Measurements from ENCODE around the gene GPR176.

GPR176 gene

DNA sequence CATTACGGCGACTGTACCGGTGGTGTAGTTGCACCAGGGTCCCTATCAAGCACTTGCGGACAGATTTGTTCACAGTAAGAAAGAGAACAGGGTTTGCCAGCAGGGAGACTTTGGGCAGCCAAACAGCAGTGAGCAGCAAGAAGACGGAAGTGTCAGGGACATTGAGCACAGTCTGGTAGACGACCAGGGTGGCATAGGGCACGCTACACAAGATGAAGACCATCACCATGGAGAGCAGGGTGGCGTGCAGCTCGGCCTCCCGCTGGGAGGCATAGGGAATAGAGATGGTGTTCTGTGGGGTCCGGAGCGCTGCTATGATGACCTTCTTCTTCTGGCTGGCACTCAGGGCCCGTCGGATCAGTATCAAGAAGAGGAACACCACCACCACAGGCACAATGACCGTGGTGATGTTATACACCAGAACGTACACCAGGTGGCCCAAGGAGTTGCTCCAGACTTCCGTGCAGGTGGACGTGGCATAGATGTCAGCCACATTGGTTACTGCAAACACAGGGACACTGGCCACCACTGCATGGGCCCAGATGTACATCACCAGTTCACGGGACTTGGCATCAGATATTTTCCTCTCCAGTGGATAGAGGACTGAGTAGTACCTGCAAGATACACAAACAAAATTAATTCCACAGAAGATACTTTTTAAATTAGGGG, 118.3 kb downstream of the GPR176 start:
- no peak for ATAC-seq

GRCh38 chr15:39799552-39800011, 120.5 kb downstream of the GPR176 start:
- no peak for ATAC-seq

GRCh38 chr15:39798382-39798781, 121.7 kb downstream of the GPR176 start:
- ATAC-seq, result no peak

- no peak for ATAC-seq
Measured at GRCh38 chr15:39797407-39797806, 122.7 kb downstream of the GPR176 start.

- no peak for ATAC-seq
Measured at GRCh38 chr15:39796601-39797000, 123.5 kb downstream of the GPR176 start.

DNA sequence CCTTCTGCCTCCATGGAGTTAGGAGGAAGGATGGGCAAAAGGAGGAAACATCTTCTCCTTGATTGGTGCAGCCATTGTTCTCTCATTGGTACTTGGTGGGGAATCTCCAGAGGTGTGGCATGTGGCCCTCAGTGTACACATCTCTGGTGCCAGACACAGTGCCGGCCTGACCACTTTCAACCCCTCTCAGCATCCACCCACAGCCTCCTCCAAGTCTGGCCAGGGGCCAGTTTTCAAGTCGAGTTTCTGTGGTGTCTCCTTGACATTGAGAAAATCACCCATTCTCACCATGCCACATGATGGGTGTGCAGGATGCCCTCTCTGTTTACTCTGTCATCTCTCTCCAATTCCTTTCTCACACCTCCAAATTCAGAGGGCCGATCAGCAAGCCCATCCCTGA, 124.6 kb downstream of the GPR176 start:
- ATAC-seq, result no peak

- no peak for ATAC-seq
Measured at GRCh38 chr15:39794954-39795353, 125.1 kb downstream of the GPR176 start.

GRCh38 chr15:39793923-39794322, 126.1 kb downstream of the GPR176 start:
- ATAC-seq, result no peak

DNA sequence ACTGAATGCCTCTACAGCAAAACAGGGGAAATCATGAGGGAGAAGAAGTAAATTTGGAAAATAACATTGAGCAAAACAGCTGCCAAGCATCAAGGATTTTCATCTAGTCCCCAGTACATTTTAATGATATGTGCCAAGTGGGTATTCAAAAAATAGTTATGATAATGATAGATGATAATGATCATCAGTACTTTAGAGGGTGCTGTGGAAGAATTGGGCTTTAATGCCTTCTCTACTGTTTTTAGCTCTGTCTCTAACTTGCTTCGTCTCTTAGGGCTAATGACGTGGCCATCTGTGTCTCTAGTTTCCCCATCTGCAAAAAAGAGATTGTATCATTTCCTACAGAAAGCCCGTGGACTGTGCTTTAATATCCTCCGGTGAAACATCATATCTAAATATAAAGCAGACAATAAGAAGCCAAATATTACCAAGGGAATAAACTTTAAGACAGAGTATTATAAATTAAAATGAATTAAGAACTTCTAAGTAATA, 127.2 kb downstream of the GPR176 start:
- no peak for ATAC-seq

GRCh38 chr15:39792025-39792843, 127.8 kb downstream of the GPR176 start:
- ATAC-seq, result no peak

- ATAC-seq, result no peak
Measured at GRCh38 chr15:39789736-39790135, 130.3 kb downstream of the GPR176 start.

- no peak for ATAC-seq
Measured at GRCh38 chr15:39788800-39789565, 131.1 kb downstream of the GPR176 start.

DNA sequence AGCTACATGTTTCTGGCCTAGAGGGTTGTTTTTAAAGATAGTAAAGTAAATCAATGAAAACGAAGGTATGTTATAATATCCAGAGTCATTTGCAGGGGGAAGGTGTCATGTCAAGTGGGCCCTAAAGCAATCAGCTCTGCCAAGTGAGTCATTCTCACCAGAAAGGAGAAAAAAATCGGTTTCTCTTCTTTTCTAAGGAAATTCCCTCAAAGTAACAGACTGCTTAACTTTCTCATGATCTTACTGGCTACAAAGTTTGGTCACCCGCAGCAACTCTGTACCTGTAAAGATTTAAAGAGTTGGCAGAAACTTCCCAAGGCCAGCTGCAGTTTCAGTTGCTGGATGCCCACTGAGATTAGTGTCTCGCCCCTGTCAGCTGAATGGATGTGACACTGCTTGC, 132.0 kb downstream of the GPR176 start:
- ATAC-seq, result peak; percentile 75 to 80

GRCh38 chr15:39787479-39787878, 132.6 kb downstream of the GPR176 start:
- ATAC-seq, result no peak

GRCh38 chr15:39786447-39787056, 133.5 kb downstream of the GPR176 start:
- no peak for ATAC-seq

GRCh38 chr15:39785841-39786240, 134.2 kb downstream of the GPR176 start:
- ATAC-seq, result no peak

DNA sequence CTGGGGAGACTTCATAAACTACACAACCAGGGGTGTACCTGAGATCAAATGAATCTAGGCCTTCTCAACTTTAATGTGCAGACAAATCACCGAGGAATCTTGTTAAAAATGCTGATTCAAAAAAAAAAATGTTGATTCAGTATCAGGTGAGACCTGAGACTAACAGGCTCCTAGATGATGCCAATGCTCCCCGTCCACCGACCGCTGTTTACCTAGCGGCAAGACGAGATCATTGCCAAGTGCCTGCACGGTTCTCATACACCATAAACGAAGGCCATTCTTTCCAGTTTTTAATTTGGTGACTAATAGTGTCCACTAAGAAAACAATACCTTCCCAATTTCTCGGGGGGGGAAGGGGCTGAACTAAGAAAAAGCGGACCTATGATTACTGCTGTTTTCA, 134.9 kb downstream of the GPR176 start:
- ATAC-seq, result no peak

- ATAC-seq, result no peak
Measured at GRCh38 chr15:39784638-39785037, 135.4 kb downstream of the GPR176 start.

GRCh38 chr15:39784125-39784524, 135.9 kb downstream of the GPR176 start:
- no peak for ATAC-seq

DNA sequence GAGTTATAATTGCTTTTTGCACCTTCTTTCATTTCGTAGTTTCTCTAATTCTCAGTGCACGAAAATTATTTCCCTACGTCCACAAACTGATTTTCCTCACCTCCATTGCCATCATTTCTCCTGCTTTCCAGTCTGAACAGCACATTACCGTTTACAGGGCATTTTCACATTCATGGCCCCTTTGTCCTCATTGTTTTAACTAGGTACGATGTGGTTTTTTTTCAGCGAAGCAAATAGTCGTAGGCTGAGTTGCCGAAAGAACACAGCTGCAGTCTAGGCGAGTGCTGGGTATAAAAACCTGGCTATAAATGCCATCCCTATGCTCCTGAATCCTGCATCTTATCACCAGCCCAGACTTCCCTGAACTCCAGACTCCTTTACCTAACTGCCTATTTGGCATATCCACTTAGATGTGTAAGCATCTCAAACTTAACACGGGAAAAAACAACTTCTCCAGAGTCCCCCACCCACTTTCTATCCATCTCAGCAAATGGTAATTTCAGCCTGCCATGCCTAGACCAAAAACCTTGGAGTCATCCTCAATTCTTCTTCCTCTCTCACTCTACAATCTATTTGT, 136.7 kb downstream of the GPR176 start:
- no peak for ATAC-seq

GRCh38 chr15:39782441-39783138, 137.5 kb downstream of the GPR176 start, which contains the start of gene FSIP1:
Gene FSIP1 (minus strand): TSS chr15:39782841. CDS start chr15:39776524, 6,317 bp downstream.
- peak; percentile 98 to 99 for ATAC-seq

GRCh38 chr15:39781967-39782302, 138.1 kb downstream of the GPR176 start:
- ATAC-seq, result no peak
